Upper lobe of left lung (tissue), 4 donors: ENCODE results near the gene GALNT13.

Experiments
- CTCF ChIP-seq, 6 experiments: fragments of 450-650 bp in 4 of 6; fragments of 200-600 bp in 2 of 6; sonication (generic) in 2 of 6; IDR thresholded peaks; one replicate each; pipeline ENCODE4 v1.5.1; 2016 to 2019; ENCODE audit warnings: antibody characterized with exemption in 6 of 6
- EP300 ChIP-seq, 4 donors: sonication (generic); formaldehyde crosslinking; IDR thresholded peaks; one replicate each; pipeline ENCODE4 v1.5.1; 2017; ENCODE audit warnings: antibody characterized with exemption in 4 of 4, control low read depth in 2 of 4
- POLR2A ChIP-seq, 4 donors: fragments of 450-650 bp; IDR thresholded peaks; one replicate each; pipeline ENCODE4 v1.5.1; 2016 to 2017; ENCODE audit warnings: antibody characterized with exemption in 4 of 4, mild to moderate bottlenecking in 2 of 4

GRCh38 chr2:154338352-154338967, 466.7 kb downstream of the GALNT13 start:
- no peak for TF ChIP-seq CTCF (IDR thresholded peaks at IDR 0.05)
- no peak for TF ChIP-seq POLR2A (IDR thresholded peaks at IDR 0.05)
- TF ChIP-seq EP300 (IDR thresholded peaks at IDR 0.05): no peak
